Embryonic facial prominence (tissue), 1 donor: ENCODE data around the gene KLF1.
"Not testable (repeated sequence)": the region's sequence is repeated elsewhere in the genome, so short reads cannot be mapped to it uniquely, and the experiment has no call there.

Experiments
- DNase-seq: peaks from one replicate; pipeline ENCODE4 v3.0.0-alpha.2; 2016; ENCODE audit errors: extremely low spot score

Gene KLF1

DNA sequence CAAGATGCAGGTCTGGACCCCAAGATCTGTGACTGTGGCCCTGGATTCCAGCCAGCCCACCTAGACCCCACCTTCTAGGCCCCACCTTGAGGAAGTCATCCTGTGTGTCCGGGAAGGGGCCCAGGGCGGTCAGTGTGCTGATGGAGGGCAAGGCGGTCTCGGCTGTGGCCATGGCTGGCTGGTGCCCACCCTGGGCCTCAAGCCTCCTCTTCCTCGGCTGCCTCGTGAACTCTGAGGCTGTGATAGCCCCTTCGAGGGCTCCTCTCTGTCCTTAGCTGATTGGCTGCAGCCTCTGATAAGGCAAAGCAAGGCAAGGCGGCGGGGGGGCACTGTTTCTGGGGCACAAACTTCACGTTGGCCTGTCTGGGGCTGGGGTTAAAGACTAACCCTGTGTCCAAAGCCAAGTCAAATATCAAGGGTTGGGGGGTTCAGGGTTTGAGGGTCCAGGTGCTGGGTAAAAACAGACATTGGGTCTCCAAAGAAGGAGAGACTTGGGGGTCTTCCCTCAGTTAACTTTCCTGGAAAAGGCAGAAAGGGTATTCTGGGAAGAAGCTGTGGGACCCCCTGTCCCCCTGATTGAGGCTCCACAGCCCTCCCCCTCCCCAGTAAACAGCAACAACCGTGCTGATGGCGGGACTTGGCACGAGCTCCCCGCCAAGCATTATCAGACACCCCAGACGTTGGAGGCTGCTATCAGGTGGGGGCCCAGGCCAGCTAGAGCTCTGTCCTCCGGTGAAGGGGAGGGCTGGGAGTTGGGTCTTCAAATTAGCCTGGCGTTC is at the start of gene KLF1:
KLF1 (minus strand) TSS at position 233 of the 779 bp plus-strand sequence; CDS start at position 172, 61 bp downstream.
- no peak for DNase-seq

GRCh38 chr19:12936582-12936981 is 49.6 kb upstream of the KLF1 start:
- no peak for DNase-seq

DNA sequence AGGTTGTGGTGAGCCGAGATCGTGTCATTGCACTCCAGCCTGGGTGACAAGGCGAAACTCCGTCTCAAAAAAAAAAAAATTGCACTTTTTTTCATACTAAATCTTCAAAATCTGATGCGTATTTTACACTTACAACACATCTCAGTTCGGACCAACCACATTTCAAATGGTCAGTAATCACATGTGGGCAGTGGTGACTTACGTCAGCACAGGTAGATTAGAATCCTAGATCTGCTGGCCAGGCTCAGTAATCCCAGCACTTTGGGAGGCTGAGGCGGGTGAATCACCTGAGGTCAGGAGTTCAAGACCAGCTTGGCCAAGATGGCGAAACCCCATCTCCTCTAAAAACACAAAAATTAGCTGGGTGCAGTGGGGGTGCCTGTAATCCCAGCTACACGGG is 48.1 kb upstream of the KLF1 start:
- DNase-seq: no peak

GRCh38 chr19:12933287-12934072 is 46.5 kb upstream of the KLF1 start, which contains the start of gene FARSA:
TSS of gene FARSA (minus strand) at chr19:12933711. CDS start at chr19:12933696, 15 bp downstream.
- peak; percentile 71 for DNase-seq

GRCh38 chr19:12932392-12933286 is 45.6 kb upstream of the KLF1 start:
- DNase-seq: no peak

DNA sequence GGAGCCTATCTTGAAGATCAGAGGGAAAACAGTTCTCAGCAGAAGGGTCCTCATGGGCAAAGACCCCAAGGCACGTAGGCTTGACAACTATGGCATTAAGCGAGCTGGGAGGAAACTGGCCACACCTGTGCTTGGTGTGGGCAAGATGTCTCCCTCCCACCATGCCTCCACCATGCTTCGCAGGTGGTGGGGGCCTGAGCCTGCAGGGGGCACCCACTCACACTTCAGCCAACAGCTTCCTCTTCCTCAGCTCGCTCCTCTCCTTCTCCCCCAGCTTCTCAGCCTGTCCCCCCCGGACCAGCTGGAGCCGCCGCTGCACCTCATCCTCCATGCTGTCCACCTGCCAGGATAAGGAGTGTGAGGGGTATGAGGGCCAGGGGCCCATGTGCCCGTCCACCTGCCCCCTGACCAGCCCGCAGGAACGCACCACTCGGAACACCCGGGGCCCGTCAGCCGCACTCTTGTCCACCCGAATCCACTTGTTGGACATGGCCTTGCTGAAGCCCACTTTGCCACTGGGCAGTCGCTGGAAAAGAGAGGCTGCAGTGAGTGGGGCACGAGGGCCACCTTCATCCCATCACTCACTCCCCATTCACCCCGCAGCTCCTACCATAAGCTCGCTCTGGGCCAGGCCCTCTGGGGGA is 43.1 kb upstream of the KLF1 start:
- DNase-seq: no peak

DNA sequence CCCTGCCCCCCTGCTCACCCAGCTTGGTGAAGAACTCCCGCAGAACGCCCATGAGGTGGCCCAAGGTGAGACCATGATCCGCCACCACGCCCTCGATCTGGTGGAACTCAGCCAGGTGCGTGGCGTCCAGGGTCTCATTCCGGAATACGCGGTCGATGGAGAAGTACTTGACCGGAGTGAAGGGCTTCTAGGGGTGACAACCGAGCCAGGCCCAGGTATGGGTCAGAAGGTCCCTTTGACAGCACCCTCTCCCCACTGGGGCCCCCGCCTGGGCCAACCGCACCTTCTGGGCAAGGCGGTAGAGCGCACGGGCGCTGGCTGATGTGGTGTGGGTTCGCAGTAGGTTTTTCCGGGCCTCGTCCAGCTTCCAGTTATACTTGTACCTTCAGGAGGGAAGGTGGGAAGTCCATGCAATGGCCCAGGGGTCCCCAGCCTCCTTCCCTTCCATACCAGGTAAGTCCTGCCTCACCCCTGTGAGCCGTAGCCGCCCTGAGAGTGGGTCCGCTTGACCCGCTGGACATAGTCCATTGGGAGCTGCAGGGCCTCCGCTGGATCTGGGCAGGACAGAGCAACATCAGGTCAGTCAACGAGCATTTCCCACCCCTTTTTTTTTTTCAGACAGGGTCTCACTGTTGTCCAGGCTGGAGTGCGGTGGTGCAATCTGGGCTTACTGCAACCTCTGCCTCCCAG is 37.8 kb upstream of the KLF1 start:
- no peak for DNase-seq

DNA sequence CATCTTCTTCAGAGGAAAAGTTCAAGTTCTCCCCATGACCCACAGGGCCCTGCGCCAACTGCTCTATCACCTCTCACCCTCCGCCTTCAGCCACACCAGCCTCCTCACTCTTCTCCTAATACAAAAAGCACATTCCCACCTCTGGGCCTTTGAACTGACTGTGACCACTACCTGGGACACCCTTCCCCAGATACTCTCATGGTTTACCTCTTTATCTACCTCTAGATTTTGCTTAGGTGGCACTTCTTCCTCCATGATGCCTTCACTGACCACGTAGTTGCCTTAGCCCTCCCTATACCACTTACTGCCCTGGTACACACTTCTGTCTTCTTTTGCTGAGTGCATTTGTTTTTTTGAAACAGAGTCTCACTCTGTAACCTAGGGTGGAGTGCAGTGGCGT is 36.0 kb upstream of the KLF1 start:
- no peak for DNase-seq

DNA sequence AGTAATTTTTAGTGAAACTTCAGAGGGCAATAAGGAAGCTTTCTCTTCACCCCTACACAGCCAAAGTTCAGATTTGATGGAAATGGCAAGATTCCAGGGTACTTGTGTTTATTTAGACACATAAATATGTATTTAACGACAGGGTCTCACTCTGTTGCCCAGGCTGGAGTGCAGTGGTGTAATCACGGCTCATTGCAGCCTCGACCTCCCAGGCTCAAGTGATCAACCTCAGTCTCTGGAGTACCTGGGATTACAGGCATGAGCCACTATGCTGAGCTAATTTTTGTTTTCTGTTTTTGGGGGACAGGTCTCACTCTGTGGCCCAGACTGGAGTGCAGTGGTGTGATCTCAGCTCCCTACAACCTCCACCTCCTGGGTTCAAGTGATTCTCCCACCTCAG is 34.0 kb upstream of the KLF1 start:
- no peak for DNase-seq

DNA sequence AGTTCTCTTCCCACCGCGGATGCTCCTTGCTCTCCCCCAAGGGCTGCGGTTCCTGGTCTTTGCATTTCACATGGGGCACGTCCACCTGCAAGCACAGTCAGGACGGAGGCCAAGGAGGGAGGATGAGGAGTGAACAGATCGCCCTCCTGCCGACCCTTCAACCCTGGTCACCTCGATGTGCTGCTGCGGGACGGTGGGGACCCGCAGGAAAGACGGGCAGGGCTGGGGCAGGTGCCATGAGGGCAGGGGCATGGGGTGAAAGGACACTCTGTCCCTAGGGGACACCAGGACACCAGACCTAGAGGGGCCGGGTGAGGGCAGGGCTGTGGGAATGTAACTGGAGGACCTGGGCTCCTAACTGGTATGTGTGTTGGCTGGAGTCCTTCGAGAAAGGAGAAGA is 31.3 kb upstream of the KLF1 start:
- DNase-seq: no peak

GRCh38 chr19:12915860-12916259 is 28.9 kb upstream of the KLF1 start:
- DNase-seq: not testable (repeated sequence)

- DNase-seq: no peak
Measured at GRCh38 chr19:12913851-12914690, 27.1 kb upstream of the KLF1 start.

GRCh38 chr19:12913011-12913561 is 26.1 kb upstream of the KLF1 start:
- DNase-seq: peak; percentile 35

DNA sequence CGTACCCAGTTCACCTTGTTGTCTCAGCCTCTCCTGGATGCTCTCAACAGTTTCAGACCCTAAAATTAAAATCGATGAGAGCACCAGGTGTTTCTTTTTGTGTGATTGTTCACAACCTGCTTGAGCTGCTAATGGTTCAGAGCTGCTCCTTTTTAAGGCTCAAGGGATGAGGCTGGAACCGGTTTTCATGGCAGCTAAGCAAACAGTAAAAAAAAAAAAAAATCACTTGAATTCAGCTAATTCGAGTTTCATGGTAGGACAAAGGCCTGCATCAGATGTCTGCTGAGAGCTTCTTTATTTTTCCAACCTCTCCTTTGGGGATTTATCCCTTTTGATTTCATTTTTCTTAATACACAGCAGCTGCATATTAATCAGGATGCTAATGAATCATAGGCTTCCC is 25.6 kb upstream of the KLF1 start:
- DNase-seq: peak; percentile 9

GRCh38 chr19:12907166-12907565 is 20.2 kb upstream of the KLF1 start:
- DNase-seq: no peak

DNA sequence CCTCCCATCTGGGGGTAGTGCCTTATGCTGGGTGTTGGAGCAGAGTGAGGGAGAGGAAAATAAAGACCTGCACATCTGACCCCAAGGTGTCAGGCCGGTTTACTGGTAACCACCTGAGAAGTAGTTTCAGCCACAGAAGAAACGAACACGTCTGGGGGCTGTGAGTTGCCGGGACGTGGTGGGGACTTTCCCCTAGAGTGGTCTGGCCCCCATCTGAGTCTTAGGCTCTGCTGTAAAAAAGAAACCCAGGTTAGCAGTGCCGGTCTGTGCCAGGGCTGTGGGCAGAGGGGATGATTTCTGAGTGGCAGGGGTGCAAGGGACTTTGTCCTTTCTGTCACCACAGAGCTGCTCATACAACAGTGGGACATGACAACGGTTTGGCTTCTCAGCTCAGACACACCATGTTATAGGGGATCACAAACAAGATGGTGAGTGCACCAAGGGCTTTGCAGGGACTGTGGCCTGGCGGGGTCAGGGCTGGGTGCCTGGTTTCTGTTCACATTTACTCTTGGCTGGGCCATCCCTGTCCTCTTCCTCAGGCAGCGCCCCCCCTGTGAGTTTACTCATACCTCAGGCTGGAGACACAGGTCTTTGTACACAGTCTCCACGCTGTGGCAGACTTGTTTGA is 13.0 kb upstream of the KLF1 start:
- no peak for DNase-seq

- DNase-seq: no peak
Measured at GRCh38 chr19:12896460-12896859, 9.5 kb upstream of the KLF1 start.

- DNase-seq: no peak
Measured at GRCh38 chr19:12893582-12893981, 6.6 kb upstream of the KLF1 start.

- DNase-seq: no peak
Measured at GRCh38 chr19:12891553-12892021, 4.6 kb upstream of the KLF1 start.
